ENCODE measurements around the gene TMC3.

Gene TMC3

DNA sequence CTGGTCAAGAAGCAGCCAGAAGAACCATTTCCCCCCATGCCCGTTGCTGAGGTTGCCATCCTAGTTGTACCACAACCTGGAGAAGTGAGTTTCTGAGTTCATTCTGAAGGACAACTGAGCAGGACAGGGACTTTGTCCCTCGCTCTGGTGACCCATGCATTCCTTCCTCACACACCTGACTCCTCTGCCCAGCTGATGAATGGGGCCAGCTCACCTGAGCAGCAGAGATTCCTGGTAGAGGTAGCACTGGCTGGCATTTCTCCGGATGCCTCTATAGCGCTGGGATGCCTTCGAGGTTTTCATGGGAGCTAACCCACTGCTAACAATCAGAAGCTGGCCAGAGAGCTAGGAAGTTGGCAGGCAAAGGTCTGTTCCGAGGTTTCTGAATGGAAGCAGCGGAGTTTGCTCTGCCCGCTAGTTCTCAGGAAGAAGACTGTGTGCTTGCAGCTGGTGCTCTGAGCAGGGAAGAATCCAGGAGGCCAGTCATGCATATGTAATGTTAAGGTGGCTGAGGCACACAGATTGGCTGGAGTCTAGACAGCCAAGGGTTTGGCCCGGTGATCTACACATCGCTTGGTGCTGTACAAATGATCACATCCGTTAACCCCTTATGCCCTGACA lies at the start of gene TMC3:
TMC3 (minus strand) TSS at position 439 of the 621 bp plus-strand sequence; CDS start at position 303, 136 bp downstream.
- no peak for TF ChIP-seq GATA2 (IDR thresholded peaks at IDR 0.05; ENCODE audit: low read depth, low read length)
- no peak for TF ChIP-seq GATA3 (IDR thresholded peaks at IDR 0.05; ENCODE audit: low read depth, low read length)

GRCh38 chr15:81421461-81421860 lies 47.4 kb upstream of the TMC3 start:
- TF ChIP-seq GATA3 (IDR thresholded peaks at IDR 0.05; ENCODE audit: low read depth, low read length) (no peak), GATA2 (IDR thresholded peaks at IDR 0.05; ENCODE audit: low read depth, low read length) (no peak)

DNA sequence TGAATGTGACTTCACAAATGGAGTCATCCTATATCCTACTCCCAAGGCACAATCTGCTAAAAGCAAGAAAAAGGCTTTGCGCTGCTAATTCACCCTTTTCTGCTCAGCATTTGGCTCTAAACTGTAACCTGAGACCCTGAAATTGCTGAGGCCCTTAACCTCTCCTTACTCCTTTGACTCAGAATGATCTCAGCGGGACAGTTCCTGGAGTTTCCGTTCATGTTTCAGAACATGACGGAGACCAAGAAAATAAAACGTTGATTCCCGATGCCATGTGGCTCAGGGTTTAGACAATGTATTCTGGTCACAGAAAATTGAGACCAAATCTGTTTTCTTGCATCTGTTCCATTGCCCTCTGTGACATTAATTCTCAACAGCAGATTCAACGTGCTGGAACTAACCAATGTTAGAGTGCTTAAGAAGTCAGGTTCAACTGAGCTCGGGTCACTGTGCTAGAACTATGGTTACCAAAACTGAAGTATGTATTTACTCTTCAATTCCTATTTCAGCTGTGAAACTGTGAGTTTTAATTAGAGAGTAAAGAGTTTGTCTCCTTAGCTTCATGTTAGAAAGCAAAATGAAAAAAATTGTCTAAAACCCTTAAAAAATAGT lies 45.4 kb upstream of the TMC3 start:
- TF ChIP-seq GATA2 (IDR thresholded peaks at IDR 0.05; ENCODE audit: low read depth, low read length): no peak
- TF ChIP-seq GATA3 (IDR thresholded peaks at IDR 0.05; ENCODE audit: low read depth, low read length): no peak

DNA sequence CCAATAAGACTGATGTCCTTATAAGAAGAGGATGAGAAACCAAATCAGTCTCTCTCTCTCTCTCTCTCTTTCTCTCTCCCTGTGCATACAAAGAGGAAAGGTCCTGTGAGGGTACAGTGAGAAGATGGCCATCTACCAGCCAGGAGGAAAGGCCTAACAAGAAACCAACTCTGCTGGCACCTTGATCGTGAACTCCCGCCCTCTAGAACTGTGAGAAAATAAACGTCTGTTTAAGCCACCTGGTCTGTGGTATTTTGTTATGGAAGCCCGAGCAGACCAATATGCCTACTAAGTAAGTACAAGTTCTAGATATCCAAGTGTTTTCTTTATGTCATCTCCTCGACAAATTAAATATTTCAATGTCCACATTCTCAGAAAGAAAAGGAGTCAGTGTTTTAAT lies 44.9 kb upstream of the TMC3 start:
- TF ChIP-seq GATA3 (IDR thresholded peaks at IDR 0.05; ENCODE audit: low read depth, low read length) (no peak), GATA2 (IDR thresholded peaks at IDR 0.05; ENCODE audit: low read depth, low read length) (no peak)

GRCh38 chr15:81418444-81418843 lies 44.4 kb upstream of the TMC3 start:
- TF ChIP-seq GATA2 (IDR thresholded peaks at IDR 0.05; ENCODE audit: low read depth, low read length): no peak
- TF ChIP-seq GATA3 (IDR thresholded peaks at IDR 0.05; ENCODE audit: low read depth, low read length): no peak

DNA sequence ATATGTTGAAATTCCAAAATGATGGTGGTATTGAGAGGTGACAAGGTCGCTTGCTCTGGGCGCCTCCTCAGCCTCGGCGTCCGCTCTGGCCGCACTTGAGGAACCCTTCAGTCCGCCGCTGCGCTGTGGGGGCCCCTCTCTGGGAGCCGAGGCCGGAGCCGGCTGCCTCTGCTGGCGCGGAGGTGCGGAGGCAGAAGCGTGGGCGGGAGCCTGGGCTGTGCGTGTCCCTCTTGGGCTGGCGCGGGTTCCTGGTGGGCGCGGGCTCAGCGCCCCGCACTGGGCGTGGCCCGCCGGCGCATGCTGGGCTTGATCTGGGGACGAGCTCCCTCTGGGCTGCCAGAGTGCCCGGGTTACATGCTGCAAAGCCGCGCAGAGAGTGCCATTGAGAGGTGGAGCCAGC lies 39.8 kb upstream of the TMC3 start:
- no peak for TF ChIP-seq GATA3 (IDR thresholded peaks at IDR 0.05; ENCODE audit: low read depth, low read length)
- TF ChIP-seq GATA2 (IDR thresholded peaks at IDR 0.05; ENCODE audit: low read depth, low read length): no peak

GRCh38 chr15:81411969-81412633 lies 38.1 kb upstream of the TMC3 start:
- TF ChIP-seq GATA3 (IDR thresholded peaks at IDR 0.05; ENCODE audit: low read depth, low read length) (no peak), GATA2 (IDR thresholded peaks at IDR 0.05; ENCODE audit: low read depth, low read length) (peak; percentile 51; the same call in 1 of the 2 replicates)

DNA sequence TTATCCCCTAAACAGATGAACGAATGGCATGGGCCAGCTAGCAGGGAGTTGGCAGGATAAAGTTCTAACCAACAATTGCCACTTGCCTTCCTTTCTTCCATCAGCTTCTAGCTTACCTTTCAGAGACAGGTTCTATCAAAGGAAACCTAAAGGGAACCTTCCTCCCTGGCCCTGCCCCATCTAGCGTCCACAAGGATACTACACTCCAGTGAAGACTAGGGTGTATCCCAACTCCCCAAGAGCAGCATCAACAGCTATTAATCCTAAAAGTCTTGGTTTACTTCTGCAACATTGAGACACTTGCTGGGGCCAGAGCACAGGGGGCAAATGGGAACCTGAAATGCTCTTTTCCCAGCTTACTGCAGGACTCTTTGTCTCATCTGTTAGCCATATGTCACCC lies 37.0 kb upstream of the TMC3 start:
- no peak for TF ChIP-seq GATA2 (IDR thresholded peaks at IDR 0.05; ENCODE audit: low read depth, low read length)
- no peak for TF ChIP-seq GATA3 (IDR thresholded peaks at IDR 0.05; ENCODE audit: low read depth, low read length)

DNA sequence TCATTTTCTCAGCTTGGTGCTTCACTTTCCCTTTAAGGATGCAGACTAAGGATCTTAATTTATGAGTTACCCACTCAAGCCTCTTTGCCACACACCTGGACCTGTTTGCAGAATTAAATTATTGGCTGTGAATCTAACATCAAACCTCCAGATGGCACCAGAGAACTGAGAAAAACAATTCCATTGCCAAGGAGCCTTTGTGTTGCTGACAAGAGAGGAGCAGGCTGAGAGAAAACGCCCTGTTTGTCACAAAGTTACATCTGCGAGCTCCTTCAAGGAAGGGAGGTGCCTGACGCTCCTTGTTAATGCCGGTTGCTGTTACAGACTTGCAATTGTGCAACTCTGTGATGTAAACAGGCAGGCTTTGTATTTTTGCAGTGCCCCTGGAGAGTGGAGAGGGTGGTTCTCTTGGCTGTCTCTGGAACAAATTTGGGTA lies 36.3 kb upstream of the TMC3 start:
- TF ChIP-seq GATA3 (IDR thresholded peaks at IDR 0.05; ENCODE audit: low read depth, low read length) (no peak), GATA2 (IDR thresholded peaks at IDR 0.05; ENCODE audit: low read depth, low read length) (no peak)

- TF ChIP-seq GATA2 (IDR thresholded peaks at IDR 0.05; ENCODE audit: low read depth, low read length): no peak
- no peak for TF ChIP-seq GATA3 (IDR thresholded peaks at IDR 0.05; ENCODE audit: low read depth, low read length)
These were observed 33.7 kb upstream of the TMC3 start for GRCh38 chr15:81407718-81408117.

GRCh38 chr15:81407176-81407575 lies 33.2 kb upstream of the TMC3 start:
- TF ChIP-seq GATA2 (IDR thresholded peaks at IDR 0.05; ENCODE audit: low read depth, low read length) (no peak), GATA3 (IDR thresholded peaks at IDR 0.05; ENCODE audit: low read depth, low read length) (no peak)

DNA sequence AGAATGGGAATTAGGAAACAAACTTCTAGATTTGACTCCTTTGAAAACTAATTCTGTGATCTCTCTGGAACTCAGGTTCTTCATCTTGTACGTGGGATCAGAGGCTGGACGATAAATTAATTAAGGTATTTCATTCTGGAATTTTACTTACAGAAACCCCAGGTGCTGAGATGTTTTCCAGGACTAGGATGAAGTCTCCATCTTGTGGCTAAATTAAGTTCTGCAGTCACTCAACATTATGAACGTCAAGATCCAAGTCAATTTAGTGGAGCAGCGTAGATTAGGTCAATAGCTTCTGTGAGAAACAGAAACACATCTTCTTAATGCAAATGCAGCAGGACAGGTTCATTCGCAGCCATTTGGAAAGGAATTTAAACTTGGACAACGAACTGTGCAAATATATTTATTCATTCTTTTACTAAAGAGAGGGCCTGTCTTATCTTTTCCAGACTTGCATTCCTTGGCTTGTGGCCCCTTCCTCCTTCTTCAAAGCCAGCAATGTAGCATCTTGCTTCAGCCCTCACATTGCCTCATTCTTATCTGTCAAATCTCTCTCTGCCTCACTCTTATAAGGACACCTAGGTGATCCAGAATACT lies 26.7 kb upstream of the TMC3 start:
- no peak for TF ChIP-seq GATA3 (IDR thresholded peaks at IDR 0.05; ENCODE audit: low read depth, low read length)
- no peak for TF ChIP-seq GATA2 (IDR thresholded peaks at IDR 0.05; ENCODE audit: low read depth, low read length)

DNA sequence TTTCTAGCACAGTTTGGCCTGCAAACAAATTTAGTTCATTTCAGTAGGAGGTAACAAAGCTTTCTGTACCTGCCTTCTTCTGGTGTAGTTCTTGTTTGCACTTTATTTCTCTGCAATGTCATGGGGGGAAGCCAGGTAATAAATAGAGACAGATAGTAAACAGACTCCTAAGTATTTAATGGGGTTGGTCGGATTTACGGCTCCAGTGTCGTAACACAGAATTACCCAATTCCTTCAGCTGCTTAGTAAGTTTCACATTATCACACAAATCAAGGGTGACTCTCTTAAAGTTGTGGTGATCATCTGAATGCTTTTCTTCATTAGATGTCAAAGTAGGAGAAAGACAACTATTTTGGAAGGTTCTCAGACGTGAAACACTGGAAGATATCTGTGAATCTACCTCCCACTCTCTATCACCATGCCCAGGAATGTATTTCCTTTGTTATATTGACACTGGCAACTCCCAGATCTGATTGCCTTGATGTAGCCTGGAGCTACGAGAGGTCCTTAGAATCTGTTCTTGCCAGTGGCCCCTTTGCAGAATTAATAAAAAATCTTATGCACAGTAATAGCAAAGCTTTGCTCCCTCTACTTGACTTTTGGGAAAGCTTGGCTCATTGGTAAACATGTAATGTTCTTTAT lies 25.0 kb upstream of the TMC3 start:
- no peak for TF ChIP-seq GATA2 (IDR thresholded peaks at IDR 0.05; ENCODE audit: low read depth, low read length)
- no peak for TF ChIP-seq GATA3 (IDR thresholded peaks at IDR 0.05; ENCODE audit: low read depth, low read length)

GRCh38 chr15:81398456-81398855 lies 24.4 kb upstream of the TMC3 start:
- no peak for TF ChIP-seq GATA2 (IDR thresholded peaks at IDR 0.05; ENCODE audit: low read depth, low read length)
- no peak for TF ChIP-seq GATA3 (IDR thresholded peaks at IDR 0.05; ENCODE audit: low read depth, low read length)

Measured in SH-SY5Y (cell line).